IMR-90 (cell line): ENCODE results near the gene MACO1. TPM values are rescaled to one million over a fixed set of nuclear protein-coding genes. Genes with fewer than 3 reads are reported as not detected.

Source experiments
- ATAC-seq: fragments of 200-7000 bp; cut with Tn5 transposase; 2 replicates; pipeline ENCODE4 v1.9.1; 2020; ENCODE audit warnings: low read depth, mild to moderate bottlenecking, moderate library complexity
- BruUV-seq: library from RNA; stranded (reverse); fragments of 400-500 nt; replicated peaks from 2 replicates; lab custom pipeline; 2021; lab: Mats Ljungman, UMichigan
- CTCF ChIA-PET: fragments of 300-600 bp; formaldehyde crosslinking; extraction: SDS; loops from one replicate; lab custom pipeline; 2021; ENCODE audit warnings: antibody characterized with exemption; lab: Yijun Ruan, JAX
- POLR2A ChIA-PET: fragments of 300-600 bp; sonication (Branson Sonifier 250); formaldehyde crosslinking; loops from one replicate; lab custom pipeline; 2022; ENCODE audit warnings: antibody characterized with exemption; ENCODE audit not compliant: unreplicated experiment; lab: Charles Lee
- DNase-seq: peaks from one replicate; pipeline ENCODE4 v3.0.0; 2013
- H2AFZ ChIP-seq: replicated peaks from 2 replicates; pipeline ENCODE3; 2013; ENCODE audit warnings: low read length, mild to moderate bottlenecking; ENCODE audit not compliant: poor library complexity
- H2AK5ac ChIP-seq: 2 replicates; pipeline ENCODE4 v1.6.1; 2013; ENCODE audit warnings: low read depth, low read length, inconsistent platforms
- H2AK9ac ChIP-seq: replicated peaks from 2 replicates; pipeline ENCODE3; 2013; ENCODE audit warnings: mild to moderate bottlenecking, low read depth, low read length, moderate library complexity; ENCODE audit not compliant: poor library complexity
- H2BK120ac ChIP-seq: 2 replicates; pipeline ENCODE4 v1.6.1; 2013; ENCODE audit warnings: low read depth, low read length, inconsistent platforms
- H2BK15ac ChIP-seq: 3 replicates; pipeline ENCODE4 v1.6.1; 2013; ENCODE audit warnings: low read depth, low read length, inconsistent platforms
- H2BK20ac ChIP-seq: 2 replicates; pipeline ENCODE4 v1.6.1; 2013; ENCODE audit warnings: low read depth, mild to moderate bottlenecking, inconsistent platforms, low read length, moderate library complexity
- H2BK5ac ChIP-seq: 2 replicates; pipeline ENCODE4 v1.6.1; 2013; ENCODE audit warnings: mild to moderate bottlenecking, low read depth, low read length, inconsistent platforms; ENCODE audit not compliant: poor library complexity, severe bottlenecking
- H3K14ac ChIP-seq: replicated peaks from 2 replicates; pipeline ENCODE4 v1.6.1; 2013; ENCODE audit warnings: low read depth, low read length, inconsistent platforms
- H3K18ac ChIP-seq: 2 replicates; pipeline ENCODE4 v1.6.1; 2013; ENCODE audit warnings: low read depth, low read length, control low read depth
- H3K23ac ChIP-seq: 2 replicates; pipeline ENCODE4 v1.6.1; 2013; ENCODE audit warnings: low read depth, low read length, inconsistent platforms
- H3K27ac ChIP-seq: 2 replicates; pipeline ENCODE4 v1.5.1; 2013; ENCODE audit warnings: mild to moderate bottlenecking, control low read depth, low read length; ENCODE audit not compliant: insufficient read depth
- H3K27me3 ChIP-seq: 2 replicates; pipeline ENCODE4 v1.6.1; 2013; ENCODE audit warnings: low read length; ENCODE audit not compliant: control insufficient read depth, insufficient read depth
- H3K36me3 ChIP-seq: 2 replicates; pipeline ENCODE4 v1.6.1; 2013; ENCODE audit warnings: low read length, mixed read lengths; ENCODE audit not compliant: control insufficient read depth, insufficient read depth
- H3K4ac ChIP-seq: 2 replicates; pipeline ENCODE4 v1.6.1; 2013; ENCODE audit warnings: low read depth, low read length, inconsistent platforms
- H3K4me1 ChIP-seq: 2 replicates; pipeline ENCODE4 v1.6.1; 2013; ENCODE audit warnings: low read length, mixed read lengths; ENCODE audit not compliant: control insufficient read depth, insufficient read depth
- H3K4me2 ChIP-seq: 2 replicates; pipeline ENCODE4 v1.6.1; 2013; ENCODE audit warnings: low read depth, mild to moderate bottlenecking, control low read depth, low read length, moderate library complexity
- H3K4me3 ChIP-seq: 2 replicates; pipeline ENCODE4 v1.5.1; 2013; ENCODE audit warnings: low read depth, mild to moderate bottlenecking, control low read depth, low read length, moderate library complexity; ENCODE audit not compliant: insufficient read depth
- H3K56ac ChIP-seq: 2 replicates; pipeline ENCODE4 v1.6.1; 2013; ENCODE audit warnings: low read length, inconsistent platforms; ENCODE audit not compliant: insufficient read depth; ENCODE audit errors: extremely low read depth
- H3K79me1 ChIP-seq, 2 experiments: 2 replicates each; pipeline ENCODE4 v1.6.1; 2013; ENCODE audit warnings: low read length in 2 of 2, inconsistent platforms in 1 of 2, low read depth in 1 of 2
- H3K9ac ChIP-seq: 2 replicates; pipeline ENCODE4 v1.6.1; 2013; ENCODE audit warnings: low read depth, low read length, control low read depth
- H3K9me1 ChIP-seq: 2 replicates; pipeline ENCODE4 v1.6.1; 2013; ENCODE audit warnings: low read length, inconsistent platforms; ENCODE audit not compliant: insufficient read depth
- H3K9me3 ChIP-seq: 2 replicates; pipeline ENCODE4 v1.6.1; 2013; ENCODE audit warnings: low read length; ENCODE audit not compliant: control insufficient read depth, insufficient read depth
- H4K20me1 ChIP-seq: 2 replicates; pipeline ENCODE4 v1.6.1; 2013; ENCODE audit warnings: low read length, inconsistent platforms; ENCODE audit not compliant: insufficient read depth
- H4K5ac ChIP-seq: 2 replicates; pipeline ENCODE4 v1.6.1; 2013; ENCODE audit warnings: mild to moderate bottlenecking, low read depth, low read length, control low read depth
- H4K8ac ChIP-seq, 2 experiments: 2 replicates each; pipeline ENCODE4 v1.6.1; 2013; ENCODE audit warnings: low read depth in 2 of 2, low read length in 2 of 2, control low read depth in 1 of 2, inconsistent platforms in 1 of 2
- H4K91ac ChIP-seq: 2 replicates; pipeline ENCODE4 v1.6.1; 2013; ENCODE audit warnings: low read depth, low read length, inconsistent platforms; ENCODE audit not compliant: insufficient read depth
- BHLHE40 ChIP-seq: fragments of 150-350 bp; IDR thresholded peaks from 2 replicates; pipeline ENCODE4 v1.6.1; 2016; ENCODE audit warnings: mild to moderate bottlenecking, low read depth, low read length
- CEBPB ChIP-seq: IDR thresholded peaks from 2 replicates; pipeline ENCODE4 v1.6.1; 2012; ENCODE audit warnings: low read depth, low read length, improper control_type of control experiment
- CHD1 ChIP-seq: IDR thresholded peaks from 2 replicates; pipeline ENCODE4 v1.6.1; 2012; ENCODE audit warnings: low read depth, low read length, improper control_type of control experiment
- MAFK ChIP-seq: IDR thresholded peaks from 2 replicates; pipeline ENCODE4 v1.6.1; 2012; ENCODE audit warnings: low read depth, low read length, improper control_type of control experiment
- MAZ ChIP-seq: IDR thresholded peaks from 2 replicates; pipeline ENCODE4 v1.6.1; 2012; ENCODE audit warnings: low read depth, mild to moderate bottlenecking, low read length, improper control_type of control experiment, moderate library complexity, borderline replicate concordance
- MXI1 ChIP-seq: IDR thresholded peaks from 2 replicates; pipeline ENCODE4 v1.6.1; 2012; ENCODE audit warnings: low read depth, mild to moderate bottlenecking, low read length, moderate library complexity, borderline replicate concordance
- POLR2A ChIP-seq: IDR thresholded peaks from 2 replicates; pipeline ENCODE4 v1.6.1; 2012; ENCODE audit warnings: mild to moderate bottlenecking, low read depth, low read length
- RAD21 ChIP-seq: IDR thresholded peaks from 2 replicates; pipeline ENCODE4 v1.6.1; 2012; ENCODE audit warnings: low read length, improper control_type of control experiment
- RCOR1 ChIP-seq: IDR thresholded peaks from 2 replicates; pipeline ENCODE4 v1.6.1; 2012; ENCODE audit warnings: mild to moderate bottlenecking, low read length, improper control_type of control experiment; ENCODE audit not compliant: insufficient replicate concordance
- RFX5 ChIP-seq: IDR thresholded peaks from 2 replicates; pipeline ENCODE4 v1.8.0; 2012; ENCODE audit warnings: low read depth, mild to moderate bottlenecking, low read length, moderate library complexity
- USF2 ChIP-seq: fragments of 150-350 bp; IDR thresholded peaks from 2 replicates; pipeline ENCODE4 v1.6.1; 2017; ENCODE audit warnings: mild to moderate bottlenecking, antibody characterized with exemption, low read length, low read depth
- WGBS, 2 experiments: methylation state at CpG; one replicate each; pipeline versions ENCODE4 v1.1.5 to v1.1.7; 2013; ENCODE audit warnings: missing lambda C conversion rate in 2 of 2; ENCODE audit not compliant: insufficient read length in 1 of 2; ENCODE audit errors: extremely low coverage in 2 of 2; 5-methylcytosine and 5-hydroxymethylcytosine counted together
- dilution Hi-C: fragments of 300-500 bp; cut with HindIII; formaldehyde crosslinking; loops from one replicate; pipeline ENCODE4 v1.14.3; 2018; ENCODE audit warnings: low sequenced_read_pairs; ENCODE audit not compliant: unreplicated experiment
- in situ Hi-C: fragments of 300-500 bp; cut with MboI; formaldehyde crosslinking; loops from 3 replicates; pipeline ENCODE4 v1.14.3; 2019; ENCODE audit warnings: low sequenced_read_pairs, inconsistent platforms, mixed read lengths
- intact Hi-C: fragments of 100-400 bp; cut with micrococcal nuclease; formaldehyde crosslinking; loops from 2 replicates; pipeline ENCODE4 v1.10.0; 2022
- polyA plus RNA-seq, 3 experiments: library from polyadenylated mRNA; depleted of rRNA; stranded (reverse); fragments of >200 nt; gene quantifications; 2 replicates each; pipeline ENCODE4 v1.2.3, GENCODE V29; 2012; ENCODE audit warnings: low replicate concordance in 1 of 3
- total RNA-seq: library from RNA; depleted of rRNA; stranded (reverse); fragments of >200 nt; gene quantifications from 2 replicates; pipeline ENCODE4 v1.2.3, GENCODE V29; 2012

MACO1 gene
- total and polyA plus RNA-seq, 2 of the 4 experiments (the other 2 are of a cell fraction), result 6.8 to 12.7 TPM

DNA sequence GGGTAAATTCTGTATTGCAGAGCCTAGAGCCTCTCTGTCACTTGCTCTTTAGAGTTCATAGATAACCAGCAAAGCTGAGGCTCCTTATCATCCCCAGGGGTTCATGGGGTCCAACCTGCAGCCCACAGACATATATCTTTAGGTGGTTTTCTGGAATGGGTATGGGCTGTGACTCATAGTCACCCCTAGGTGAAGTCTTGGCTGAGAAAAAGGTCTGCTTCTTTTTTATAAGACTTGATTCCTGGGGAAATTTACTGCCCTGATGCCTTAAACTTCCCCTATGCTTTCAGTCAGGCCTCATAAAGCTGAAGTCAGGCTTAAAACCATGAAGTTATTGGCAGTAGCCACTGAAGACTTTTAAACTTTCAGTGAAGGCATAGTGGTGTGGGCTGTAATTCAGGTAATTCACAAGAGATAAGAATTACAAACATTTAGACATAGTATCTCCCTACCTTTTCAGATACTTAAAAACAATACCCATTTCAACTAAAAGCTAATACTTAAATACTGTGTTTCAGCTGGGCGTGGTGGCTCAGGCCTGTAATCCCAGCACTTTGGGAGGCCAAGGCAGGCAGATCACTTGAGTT, 46.8 kb downstream of the MACO1 start:
- WGBS, 2 experiments, result 100% methylated on average over 1 of the region's 1 CpG; no CpG with 5 or more reads in 1 of the 2 experiments
- no peak overlapping the region for H2BK5ac ChIP-seq
- no peaks in the 10 kb centered on the region for H3K4me1 ChIP-seq
- no peak overlapping the region for H3K4ac ChIP-seq
- dilution Hi-C loops (no loop called here), intact Hi-C loops (no loop called here), in situ Hi-C loops (no loop called here)
- H4K5ac ChIP-seq, result no peak overlapping the region
- no peak overlapping the region for H3K56ac ChIP-seq
- H3K36me3 ChIP-seq, result peaks cover 1% of the 10 kb centered on the region; the same call in 1 of the 2 replicates
- H3K27me3 ChIP-seq, result no peaks in the 10 kb centered on the region
- H3K9me3 ChIP-seq, result no peaks in the 10 kb centered on the region
- H3K27ac ChIP-seq, result no peak overlapping the region
- CTCF ChIA-PET, result interaction anchor here (0.6 kb wide), 1 partner anchor 74 kb away, joined by 7 read pairs; no protein-coding TSS in a partner anchor
- no TSS peak for BruUV-seq
- H3K4me2 ChIP-seq, result no peak overlapping the region
- H2BK20ac ChIP-seq, result no peak overlapping the region
- ATAC-seq, result no peak
- peaks cover 7% of the 10 kb centered on the region; the same call in 1 of the 2 replicates for H4K20me1 ChIP-seq
- H2BK15ac ChIP-seq, result no peak overlapping the region
- no peak overlapping the region for H3K18ac ChIP-seq
- H4K91ac ChIP-seq, result no peak overlapping the region
- no peak overlapping the region for H2AK5ac ChIP-seq
- no peak overlapping the region for H2AFZ ChIP-seq
- no peak overlapping the region for H2AK9ac ChIP-seq
- H3K9ac ChIP-seq, result no peak overlapping the region
- POLR2A ChIA-PET, result no interaction called here
- TF ChIP-seq MXI1 (no peak), RCOR1 (no peak), MAZ (no peak), RFX5 (no peak), RAD21 (no peak), USF2 (no peak), POLR2A (no peak), CHD1 (no peak), MAFK (no peak), CEBPB (no peak), BHLHE40 (no peak)
- no peak overlapping the region for H3K14ac ChIP-seq
- 0 out of 2 replicates have a peak, but pooled peaks cover 4% of the 10 kb centered on the region for H3K9me1 ChIP-seq
- no peak overlapping the region for H3K23ac ChIP-seq
- DNase-seq, result no peak
- no peak overlapping the region for H3K4me3 ChIP-seq
- no peak overlapping the region; a peak in 1 of 4 replicates for H4K8ac ChIP-seq
- H3K79me1 ChIP-seq, result peaks cover 38 to 52% of the 10 kb centered on the region in 2 experiments
- no peak overlapping the region for H2BK120ac ChIP-seq
